Activated naive CD8-positive, alpha-beta T cell treated with anti-CD3 and anti-CD28 coated beads, Interleukin-2, amount 10 ng/mL, durations not matched to agents 7 days and 5 days (primary cell): ENCODE data around the gene RAB11FIP4. TPM values are rescaled to one million over a fixed set of nuclear protein-coding genes. Genes with fewer than 3 reads are reported as not detected.

ENCODE experiments used
- ATAC-seq: fragments of 150-1000 bp; cut with Tn5 transposase; one replicate; pipeline ENCODE4 v1.10.0; 2021; ENCODE audit warnings: low read depth, moderate library complexity
- POLR2A ChIA-PET: fragments of 350-600 bp; sonication (Branson Sonifier 250); formaldehyde crosslinking; loops from one replicate; lab custom pipeline; 2021; ENCODE audit warnings: antibody characterized with exemption; lab: Charles Lee
- DNase-seq: peaks from one replicate; pipeline ENCODE4 v3.0.0; 2021
- H3K27ac Mint-ChIP-seq: one replicate; pipeline ENCODE4 v1.8.0; 2022; ENCODE audit warnings: mild to moderate bottlenecking, mixed read lengths
- H3K27me3 Mint-ChIP-seq: one replicate; pipeline ENCODE4 v1.8.0; 2022; ENCODE audit warnings: mild to moderate bottlenecking, moderate library complexity, mixed read lengths
- H3K36me3 Mint-ChIP-seq: one replicate; pipeline ENCODE4 v1.8.0; 2021; ENCODE audit warnings: mild to moderate bottlenecking, mixed read lengths
- H3K4me1 Mint-ChIP-seq: one replicate; pipeline ENCODE4 v1.8.0; 2021; ENCODE audit warnings: mixed read lengths
- H3K4me3 Mint-ChIP-seq: one replicate; pipeline ENCODE4 v1.8.0; 2022; ENCODE audit warnings: mild to moderate bottlenecking, moderate library complexity, mixed read lengths
- H3K9me3 Mint-ChIP-seq: one replicate; pipeline ENCODE4 v1.8.0; 2021; ENCODE audit warnings: mixed read lengths
- total RNA-seq, 2 experiments: library from RNA; stranded (reverse); gene quantifications; one replicate each; pipeline ENCODE4 v1.2.3, GENCODE V29; 2021

Gene RAB11FIP4
- total RNA-seq, 2 experiments from 2014 or later = 38.5 to 42.0 TPM

- H3K36me3 Mint-ChIP-seq = no peaks in the 10 kb centered on the region
- H3K27me3 Mint-ChIP-seq = peaks cover 64% of the 10 kb centered on the region
- ATAC-seq = no peak
- no peak for DNase-seq
- peak overlapping the region; percentile 44 for H3K4me3 Mint-ChIP-seq
- H3K27ac Mint-ChIP-seq = no peak overlapping the region
- H3K4me1 Mint-ChIP-seq = no peaks in the 10 kb centered on the region
- POLR2A ChIA-PET = no interaction called here
- H3K9me3 Mint-ChIP-seq = no peaks in the 10 kb centered on the region
Observed at GRCh38 chr17:31390748-31391495, 553 bp upstream of the RAB11FIP4 start.

GRCh38 chr17:31392002-31392855, 754 bp downstream of the RAB11FIP4 start:
- DNase-seq (no peak), ATAC-seq (no peak)
- Mint-ChIP-seq H3K36me3 (no peaks in the 10 kb centered on the region), H3K9me3 (no peaks in the 10 kb centered on the region), H3K27ac (no peak overlapping the region), H3K27me3 (peaks cover 65% of the 10 kb centered on the region), H3K4me1 (no peaks in the 10 kb centered on the region), H3K4me3 (peak overlapping the region; percentile 66)
- POLR2A ChIA-PET = no interaction called here

GRCh38 chr17:31392856-31393748, 1.6 kb downstream of the RAB11FIP4 start:
- Mint-ChIP-seq H3K27me3 (peaks cover 62% of the 10 kb centered on the region), H3K36me3 (no peaks in the 10 kb centered on the region), H3K4me3 (peak overlapping the region; percentile 66), H3K27ac (no peak overlapping the region), H3K9me3 (no peaks in the 10 kb centered on the region), H3K4me1 (no peaks in the 10 kb centered on the region)
- POLR2A ChIA-PET = no interaction called here
- ATAC-seq (no peak), DNase-seq (no peak)

GRCh38 chr17:31393749-31394146, 2.3 kb downstream of the RAB11FIP4 start:
- POLR2A ChIA-PET = no interaction called here
- Mint-ChIP-seq H3K4me1 (no peaks in the 10 kb centered on the region), H3K27me3 (peaks cover 58% of the 10 kb centered on the region), H3K36me3 (no peaks in the 10 kb centered on the region), H3K27ac (no peak overlapping the region), H3K9me3 (no peaks in the 10 kb centered on the region), H3K4me3 (no peak overlapping the region)
- ATAC-seq (no peak), DNase-seq (no peak)

- Mint-ChIP-seq H3K36me3 (no peaks in the 10 kb centered on the region), H3K4me1 (no peaks in the 10 kb centered on the region), H3K27me3 (peaks cover 52% of the 10 kb centered on the region), H3K4me3 (no peak overlapping the region), H3K27ac (no peak overlapping the region), H3K9me3 (no peaks in the 10 kb centered on the region)
- DNase-seq (peak; percentile 74), ATAC-seq (peak; percentile 59)
- POLR2A ChIA-PET = no interaction called here
Observed at GRCh38 chr17:31394544-31394943, 3.1 kb downstream of the RAB11FIP4 start.

GRCh38 chr17:31397256-31397939, 5.9 kb downstream of the RAB11FIP4 start:
- no peak for ATAC-seq
- no peak overlapping the region for H3K4me3 Mint-ChIP-seq

GRCh38 chr17:31398381-31399311, 7.2 kb downstream of the RAB11FIP4 start:
- ATAC-seq = no peak

More at GRCh38 chr17:31397256-31397939, 5.9 kb downstream of the RAB11FIP4 start:
- no peak for DNase-seq
- Mint-ChIP-seq H3K9me3 (no peaks in the 10 kb centered on the region), H3K36me3 (no peaks in the 10 kb centered on the region), H3K27ac (no peak overlapping the region), H3K27me3 (peaks cover 39% of the 10 kb centered on the region), H3K4me1 (no peaks in the 10 kb centered on the region)
- POLR2A ChIA-PET = no interaction called here

GRCh38 chr17:31400481-31400950, 9.0 kb downstream of the RAB11FIP4 start:
- Mint-ChIP-seq H3K27ac (no peak overlapping the region), H3K4me3 (no peak overlapping the region), H3K36me3 (no peaks in the 10 kb centered on the region), H3K27me3 (peaks cover 14% of the 10 kb centered on the region), H3K9me3 (no peaks in the 10 kb centered on the region), H3K4me1 (no peaks in the 10 kb centered on the region)
- ATAC-seq = no peak
- no peak for DNase-seq
- POLR2A ChIA-PET = interaction anchor here (0.6 kb wide), 1 partner anchor 121 kb away, joined by 4 read pairs; no protein-coding TSS in a partner anchor

More at GRCh38 chr17:31398381-31399311, 7.2 kb downstream of the RAB11FIP4 start:
- no peak overlapping the region for H3K4me3 Mint-ChIP-seq
- no peaks in the 10 kb centered on the region for H3K9me3 Mint-ChIP-seq
- POLR2A ChIA-PET = no interaction called here
- no peak overlapping the region for H3K27ac Mint-ChIP-seq
- no peak for DNase-seq
- peaks cover 27% of the 10 kb centered on the region for H3K27me3 Mint-ChIP-seq
- no peaks in the 10 kb centered on the region for H3K36me3 Mint-ChIP-seq
- H3K4me1 Mint-ChIP-seq = no peaks in the 10 kb centered on the region

GRCh38 chr17:31401456-31402254, 10.2 kb downstream of the RAB11FIP4 start:
- no peak for ATAC-seq
- Mint-ChIP-seq H3K27me3 (peaks cover 9% of the 10 kb centered on the region), H3K36me3 (no peaks in the 10 kb centered on the region), H3K27ac (no peak overlapping the region), H3K4me1 (no peaks in the 10 kb centered on the region), H3K9me3 (no peaks in the 10 kb centered on the region), H3K4me3 (no peak overlapping the region)
- no peak for DNase-seq
- POLR2A ChIA-PET = no interaction called here

- Mint-ChIP-seq H3K36me3 (no peaks in the 10 kb centered on the region), H3K4me3 (no peak overlapping the region), H3K27me3 (peaks cover 14% of the 10 kb centered on the region), H3K27ac (no peak overlapping the region), H3K4me1 (no peaks in the 10 kb centered on the region), H3K9me3 (no peaks in the 10 kb centered on the region)
- POLR2A ChIA-PET = no interaction called here
- ATAC-seq (no peak), DNase-seq (no peak)
Observed at GRCh38 chr17:31404028-31404949, 12.8 kb downstream of the RAB11FIP4 start.
